NB4 (cell line): ENCODE measurements around the gene VIPR2.

ENCODE experiments used
- MYC ChIP-seq: IDR thresholded peaks from 2 replicates; pipeline ENCODE4 v1.6.1; 2011; ENCODE audit warnings: low read depth, low read length
- POLR2A ChIP-seq: IDR thresholded peaks from 2 replicates; pipeline ENCODE4 v1.6.1; 2011; ENCODE audit warnings: mild to moderate bottlenecking; ENCODE audit not compliant: insufficient read length; ENCODE audit errors: extremely low read depth
- TF ChIP-seq, protein P1 (sequence below): IDR thresholded peaks from 2 replicates; pipeline ENCODE4 v1.6.1; 2011; ENCODE audit warnings: low read depth, low read length
- TF ChIP-seq, protein P2 (sequence below): IDR thresholded peaks from one replicate; pipeline ENCODE4 v1.5.1; 2012; ENCODE audit warnings: low read depth, low read length

DNA sequence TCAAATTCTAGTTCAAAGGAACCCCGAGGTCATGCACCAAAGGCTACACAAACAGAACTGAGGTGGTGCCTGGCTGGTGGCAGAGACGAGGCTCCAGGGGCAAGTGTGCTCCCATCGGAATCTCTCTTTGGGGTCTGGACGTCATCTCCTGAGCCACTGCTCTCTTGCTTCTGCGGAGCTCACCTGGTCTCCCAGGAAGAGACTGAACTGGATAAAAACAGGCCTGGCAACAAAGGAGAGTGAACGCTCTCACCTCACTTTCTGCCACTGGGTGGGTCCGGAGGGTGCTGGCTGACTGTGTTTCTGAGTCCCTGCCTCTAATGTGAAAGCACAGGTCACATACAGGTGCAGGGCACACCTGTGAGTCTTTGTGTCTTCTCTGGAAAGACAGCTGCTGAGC is 22.4 kb downstream of the VIPR2 start:
- TF ChIP-seq, protein P1, sequence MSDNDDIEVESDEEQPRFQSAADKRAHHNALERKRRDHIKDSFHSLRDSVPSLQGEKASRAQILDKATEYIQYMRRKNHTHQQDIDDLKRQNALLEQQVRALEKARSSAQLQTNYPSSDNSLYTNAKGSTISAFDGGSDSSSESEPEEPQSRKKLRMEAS = no peak
- TF ChIP-seq, protein P2, sequence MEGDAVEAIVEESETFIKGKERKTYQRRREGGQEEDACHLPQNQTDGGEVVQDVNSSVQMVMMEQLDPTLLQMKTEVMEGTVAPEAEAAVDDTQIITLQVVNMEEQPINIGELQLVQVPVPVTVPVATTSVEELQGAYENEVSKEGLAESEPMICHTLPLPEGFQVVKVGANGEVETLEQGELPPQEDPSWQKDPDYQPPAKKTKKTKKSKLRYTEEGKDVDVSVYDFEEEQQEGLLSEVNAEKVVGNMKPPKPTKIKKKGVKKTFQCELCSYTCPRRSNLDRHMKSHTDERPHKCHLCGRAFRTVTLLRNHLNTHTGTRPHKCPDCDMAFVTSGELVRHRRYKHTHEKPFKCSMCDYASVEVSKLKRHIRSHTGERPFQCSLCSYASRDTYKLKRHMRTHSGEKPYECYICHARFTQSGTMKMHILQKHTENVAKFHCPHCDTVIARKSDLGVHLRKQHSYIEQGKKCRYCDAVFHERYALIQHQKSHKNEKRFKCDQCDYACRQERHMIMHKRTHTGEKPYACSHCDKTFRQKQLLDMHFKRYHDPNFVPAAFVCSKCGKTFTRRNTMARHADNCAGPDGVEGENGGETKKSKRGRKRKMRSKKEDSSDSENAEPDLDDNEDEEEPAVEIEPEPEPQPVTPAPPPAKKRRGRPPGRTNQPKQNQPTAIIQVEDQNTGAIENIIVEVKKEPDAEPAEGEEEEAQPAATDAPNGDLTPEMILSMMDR = no peak
- TF ChIP-seq POLR2A = no peak
- TF ChIP-seq MYC = no peak
